ENCODE measurements around the gene TWIST1.

GRCh38 chr7:19133390-19133789, 16.0 kb upstream of the TWIST1 start:
- TF ChIP-seq ZSCAN9 (CRISPR knock-in tag; IDR thresholded peaks at IDR 0.05; ENCODE audit: borderline replicate concordance) (no peak), SRY (CRISPR knock-in tag; IDR thresholded peaks at IDR 0.05) (no peak), ZNF510 (CRISPR knock-in tag; IDR thresholded peaks at IDR 0.05; ENCODE audit: low read depth) (no peak), ZBTB34 (CRISPR knock-in tag; IDR thresholded peaks at IDR 0.05) (no peak), ASH2L (IDR thresholded peaks at IDR 0.05; ENCODE audit: insufficient read length, low read depth, low read length) (no peak), ZSCAN30 (CRISPR knock-in tag; IDR thresholded peaks at IDR 0.05) (no peak), MYC (CRISPR knock-in tag; IDR thresholded peaks at IDR 0.05; ENCODE audit: borderline replicate concordance) (no peak), NFKBIZ (CRISPR knock-in tag; IDR thresholded peaks at IDR 0.05) (no peak), CTCF (CRISPR knock-in tag; IDR thresholded peaks at IDR 0.05) (no peak), NCOA2 (CRISPR knock-in tag; IDR thresholded peaks at IDR 0.05) (no peak), KAT8 (CRISPR knock-in tag; IDR thresholded peaks at IDR 0.05) (no peak)

Data from HepG2 (cell line).